ENCODE measurements around the gene SERPINE1.

Gene SERPINE1

DNA sequence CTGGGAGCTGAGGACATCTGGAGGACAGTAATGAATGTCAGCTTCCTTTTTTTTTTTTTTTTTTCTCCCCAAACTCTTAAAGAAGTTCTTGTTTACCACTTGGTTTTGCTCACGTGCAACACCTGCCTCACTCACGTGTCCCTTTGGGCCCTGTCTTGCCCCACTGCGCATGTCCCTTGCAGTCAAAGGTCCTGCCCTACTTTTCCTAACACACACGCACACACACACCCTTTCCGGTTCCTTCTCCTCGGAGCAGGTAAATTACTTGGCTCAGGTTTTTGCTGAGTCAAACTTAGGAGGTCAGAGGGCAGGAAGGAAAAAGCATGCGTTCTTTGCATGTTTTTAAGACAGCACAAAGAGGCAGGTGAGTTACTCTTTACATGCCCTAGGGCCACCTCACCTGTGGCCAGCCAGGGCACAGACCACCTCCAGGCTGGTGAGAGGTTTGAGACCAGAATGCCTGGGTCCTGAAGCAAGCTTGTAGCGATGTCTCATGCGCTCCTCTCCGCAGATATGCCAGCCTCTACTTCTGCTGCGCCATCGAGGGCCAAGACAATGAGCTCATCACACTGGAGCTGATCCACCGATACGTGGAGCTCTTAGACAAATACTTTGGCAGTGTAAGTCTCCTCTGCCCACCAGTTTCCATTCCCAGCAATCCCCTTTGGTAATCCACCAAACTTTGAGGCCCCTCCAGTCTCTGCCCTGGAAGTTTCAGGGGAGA lies 30.1 kb downstream of the SERPINE1 start:
- DNase-seq (ENCODE audit: low read depth), result no peak

- no peak for DNase-seq (ENCODE audit: low read depth)
Observed at GRCh38 chr7:101159696-101160674, 33.1 kb downstream of the SERPINE1 start.

- no peak for DNase-seq (ENCODE audit: low read depth)
Observed at GRCh38 chr7:101160910-101161309, 34.0 kb downstream of the SERPINE1 start.

GRCh38 chr7:101161692-101162471 lies 35.0 kb downstream of the SERPINE1 start:
- DNase-seq (ENCODE audit: low read depth), result no peak

DNA sequence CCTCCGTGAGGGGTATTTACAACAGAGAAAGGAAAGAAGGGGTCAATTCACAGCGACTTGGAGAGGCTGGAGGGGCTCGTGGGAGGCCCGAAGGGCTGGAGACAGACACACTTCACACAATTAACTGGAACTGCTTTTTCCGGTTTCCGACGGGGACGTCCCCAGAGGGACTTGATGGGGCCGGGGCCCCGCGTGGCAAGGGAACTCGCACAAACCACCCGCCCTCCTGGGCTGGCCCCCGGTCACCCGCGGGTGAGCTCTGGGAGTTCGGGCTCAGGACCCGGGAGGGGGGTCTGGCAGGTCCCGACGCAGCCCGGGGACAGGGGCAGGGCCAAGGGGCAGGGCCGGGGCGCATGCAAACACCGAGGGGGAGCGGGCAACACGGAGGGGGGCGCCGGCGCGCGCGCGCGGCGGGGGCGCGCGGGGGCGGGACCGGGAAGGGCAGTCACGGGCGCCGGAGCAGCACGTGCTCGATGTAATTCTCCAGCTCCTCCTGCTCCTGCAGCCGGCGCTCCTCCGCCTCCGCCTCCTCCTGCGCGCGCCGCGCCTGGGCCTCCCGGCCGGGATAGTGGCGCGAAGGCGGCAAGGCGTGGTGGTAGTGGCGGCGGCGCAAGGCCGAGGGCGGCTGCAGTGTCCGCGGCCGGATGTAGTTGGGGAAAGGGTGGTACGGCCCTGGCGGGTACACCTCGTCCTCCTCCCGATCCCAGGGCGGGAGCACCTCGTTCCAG lies 35.8 kb downstream of the SERPINE1 start:
- DNase-seq (ENCODE audit: low read depth), result no peak

DNA sequence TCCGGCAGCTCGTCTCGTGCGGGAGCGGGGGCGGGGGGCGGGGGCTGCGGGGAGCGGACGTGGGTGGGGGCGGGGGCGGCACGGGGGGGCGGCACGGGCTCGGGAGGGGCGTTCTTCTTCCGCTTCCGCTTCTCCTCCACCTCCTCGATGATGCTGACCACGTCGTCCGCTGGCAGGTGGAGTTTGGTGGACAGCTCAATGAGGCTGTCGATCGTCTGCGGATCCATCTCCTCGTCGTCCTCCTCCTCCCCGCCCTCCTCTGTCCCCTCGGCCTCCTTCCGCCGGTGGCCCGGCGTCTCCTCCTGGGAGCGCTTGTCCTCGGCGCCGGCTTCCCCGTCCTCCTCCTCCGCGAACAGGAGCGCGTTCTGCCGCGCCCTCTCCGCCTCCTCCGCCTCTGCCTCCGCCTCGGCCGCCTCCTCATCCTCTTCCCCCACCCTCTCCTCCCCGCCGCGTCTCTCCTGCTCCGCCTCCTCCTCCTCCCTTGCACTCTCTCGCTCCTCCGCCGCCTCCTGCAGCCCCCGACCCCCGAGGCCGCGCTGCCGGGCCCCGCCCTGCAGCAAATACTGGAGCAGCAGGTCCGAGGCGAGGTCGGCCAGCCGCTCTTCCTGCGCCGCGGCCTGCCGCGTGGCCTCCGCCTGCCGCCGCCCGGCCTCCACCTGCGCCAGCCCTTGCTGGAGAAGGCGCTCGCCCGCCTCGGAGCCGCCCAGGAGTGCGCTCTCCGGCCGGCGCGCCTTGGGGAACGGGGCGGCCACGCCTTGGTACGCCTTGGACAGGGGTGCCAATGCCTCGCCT lies 36.6 kb downstream of the SERPINE1 start:
- DNase-seq (ENCODE audit: low read depth), result no peak

GRCh38 chr7:101164071-101164840 lies 37.4 kb downstream of the SERPINE1 start:
- no peak for DNase-seq (ENCODE audit: low read depth)

GRCh38 chr7:101165075-101165957 lies 38.4 kb downstream of the SERPINE1 start, which contains the start of gene VGF:
TSS of gene VGF (minus strand) at chr7:101165569. CDS start at chr7:101164843, 726 bp downstream.
- DNase-seq (ENCODE audit: low read depth), result peak; percentile 88

- DNase-seq (ENCODE audit: low read depth), result no peak
Observed at GRCh38 chr7:101165958-101166647, 39.2 kb downstream of the SERPINE1 start.

DNA sequence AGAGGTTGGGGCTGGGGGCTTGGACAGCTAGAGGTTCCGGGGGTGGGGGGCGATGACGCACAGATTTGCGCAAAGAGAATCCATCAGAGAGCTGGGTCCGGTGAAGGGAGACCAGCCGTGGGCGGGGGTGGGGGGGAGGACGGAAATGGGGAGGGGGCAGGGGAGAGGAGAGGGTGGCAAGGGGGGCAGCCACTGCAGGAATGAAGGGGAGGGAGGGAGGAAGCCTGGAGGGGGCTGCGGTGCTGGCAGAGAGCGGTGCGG lies 39.7 kb downstream of the SERPINE1 start:
- no peak for DNase-seq (ENCODE audit: low read depth)

GRCh38 chr7:101166909-101167644 lies 40.2 kb downstream of the SERPINE1 start:
- no peak for DNase-seq (ENCODE audit: low read depth)

- no peak for DNase-seq (ENCODE audit: low read depth)
Observed at GRCh38 chr7:101167645-101168411, 40.9 kb downstream of the SERPINE1 start.

GRCh38 chr7:101168412-101169049 lies 41.6 kb downstream of the SERPINE1 start:
- no peak for DNase-seq (ENCODE audit: low read depth)

DNA sequence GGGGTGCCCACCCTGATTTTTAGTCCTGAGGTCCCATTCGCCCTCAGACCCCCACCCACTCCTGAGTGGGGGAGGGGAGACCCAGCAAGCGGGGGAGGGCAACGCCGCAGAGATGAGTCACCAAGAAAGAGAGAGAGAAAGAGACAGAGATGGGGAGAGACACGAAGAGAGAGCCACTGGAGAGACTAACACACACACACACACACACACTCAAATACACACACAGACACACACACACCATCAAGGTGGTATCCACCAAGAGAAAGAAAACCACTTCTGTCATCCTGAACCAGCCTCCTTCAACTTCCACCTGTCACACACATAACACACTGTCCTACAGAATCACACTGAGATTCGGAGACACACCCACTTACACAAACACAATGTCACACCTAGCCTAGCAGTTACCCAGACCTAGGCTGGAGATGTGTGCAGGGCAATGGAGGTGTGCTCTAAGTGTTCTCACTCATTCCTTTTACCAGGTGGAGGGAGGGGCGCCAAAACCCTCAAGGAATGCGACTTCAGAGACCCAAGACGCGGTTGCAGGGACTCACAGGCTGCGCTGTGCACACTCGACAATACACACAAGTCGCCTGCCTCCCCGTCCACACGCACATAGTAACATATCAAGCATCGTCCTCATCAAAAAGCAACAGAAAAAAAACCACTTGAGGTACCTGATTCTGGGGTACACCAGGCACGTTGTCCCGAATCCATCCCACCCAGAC lies 42.4 kb downstream of the SERPINE1 start:
- DNase-seq (ENCODE audit: low read depth), result no peak

DNA sequence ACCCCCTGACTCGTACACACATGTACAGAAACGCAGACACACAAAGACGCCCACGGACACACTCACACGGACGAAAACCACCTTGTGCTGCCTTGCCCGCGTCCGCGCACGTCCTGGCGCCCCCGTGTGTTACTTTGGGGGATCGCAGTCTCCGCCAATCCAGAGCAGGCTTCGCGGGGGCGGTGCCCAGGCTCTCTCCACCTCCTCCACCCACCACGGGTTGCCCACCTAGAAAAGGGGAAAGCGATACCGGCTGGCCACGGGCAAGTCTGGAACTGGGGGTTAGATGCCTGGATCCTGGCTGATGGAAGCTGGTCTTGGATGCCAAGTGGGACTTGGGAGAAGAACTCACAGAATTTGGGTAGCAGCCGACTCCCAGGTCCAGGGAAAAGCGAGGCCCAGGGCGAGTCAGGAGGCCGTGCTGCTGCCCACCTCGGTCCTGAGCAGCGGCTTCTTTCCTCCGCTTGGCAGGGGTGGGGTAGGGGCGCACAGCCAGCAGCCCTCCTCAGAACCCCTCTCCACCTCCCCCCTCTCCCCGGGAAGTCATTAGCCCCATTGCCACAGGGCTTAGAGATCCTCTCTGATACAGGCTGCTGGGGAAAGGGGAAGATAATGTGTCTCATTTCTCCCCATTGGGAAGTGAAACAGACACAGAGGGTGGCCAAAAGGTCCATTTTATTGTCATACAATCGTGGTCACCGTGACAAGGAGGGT lies 43.1 kb downstream of the SERPINE1 start:
- DNase-seq (ENCODE audit: low read depth), result peak; percentile 69

Data from stimulated activated CD8-positive, alpha-beta memory T cell treated with anti-CD3 and anti-CD28 coated beads, Interleukin-15, amount 100 ng/mL, for 24 hours (primary cell).